Measurements from ENCODE around the gene ATL3.

- TF ChIP-seq CTCF (IDR thresholded peaks at IDR 0.05; ENCODE audit: borderline replicate concordance, extremely low read depth, low read length, poor library complexity, severe bottlenecking) = no peak
- no peak for TF ChIP-seq EZH2 (IDR thresholded peaks at IDR 0.05; ENCODE audit: borderline replicate concordance, low read depth, low read length, severe bottlenecking)
Observed at GRCh38 chr11:63652671-63653070, 18.5 kb downstream of the ATL3 start.
